ENCODE data around the gene SUSD4. TPM values are rescaled to one million over a fixed set of nuclear protein-coding genes. Genes with fewer than 3 reads are reported as not detected.

The SUSD4 gene
- total and polyA plus RNA-seq, 10 of the 15 experiments (the other 5 are each of a cell fraction or from before 2014, with no cell fraction given) = 0.13 to 1.1 (median 0.26) TPM; not detected in 3

DNA sequence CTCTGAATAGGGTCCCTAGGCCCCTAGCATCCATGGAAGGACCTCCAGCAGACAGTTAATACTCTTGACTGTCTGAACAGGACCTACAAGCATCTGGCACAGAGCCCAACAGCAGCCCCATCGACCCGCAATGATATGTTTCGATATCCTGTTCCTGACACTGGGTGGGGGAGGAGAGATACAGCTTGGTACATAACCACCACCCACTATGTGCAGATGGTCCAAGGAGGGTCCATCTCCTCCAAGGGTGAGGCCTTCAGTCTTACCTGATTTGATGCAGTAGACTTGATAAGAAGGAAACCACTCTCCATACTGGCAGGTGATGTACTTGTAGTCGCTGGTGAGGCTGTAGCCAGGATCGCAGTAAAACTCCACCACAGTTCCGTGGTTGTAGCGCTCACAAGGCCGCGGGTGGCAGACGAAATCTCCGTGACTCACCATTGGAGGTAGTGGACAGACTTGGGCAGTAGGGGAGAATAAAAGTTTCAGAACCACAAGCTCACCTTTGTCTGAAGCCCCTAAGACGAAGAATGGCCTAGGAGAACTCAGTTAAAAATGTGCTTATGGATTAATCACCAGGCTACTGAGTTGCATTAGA is 134.9 kb downstream of the SUSD4 start:
- CTCF ChIA-PET = interaction anchor here (1.8 to 6.2 kb wide), 2 partner anchors 15 to 94 kb away, joined by 7 to 43 read pairs; no protein-coding TSS in a partner anchor
- no peak for TF ChIP-seq BCL11A (IDR thresholded peaks at IDR 0.05; ENCODE audit: low read depth, low read length)
- TF ChIP-seq CEBPB (IDR thresholded peaks at IDR 0.05; ENCODE audit: borderline replicate concordance in 1 of 2, low read depth in 2 of 2, low read length in 2 of 2) = no peak
- TF ChIP-seq RELA (IDR thresholded peaks at IDR 0.05; ENCODE audit: borderline replicate concordance, partially characterized antibody) = no peak
- TF ChIP-seq, protein P1, sequence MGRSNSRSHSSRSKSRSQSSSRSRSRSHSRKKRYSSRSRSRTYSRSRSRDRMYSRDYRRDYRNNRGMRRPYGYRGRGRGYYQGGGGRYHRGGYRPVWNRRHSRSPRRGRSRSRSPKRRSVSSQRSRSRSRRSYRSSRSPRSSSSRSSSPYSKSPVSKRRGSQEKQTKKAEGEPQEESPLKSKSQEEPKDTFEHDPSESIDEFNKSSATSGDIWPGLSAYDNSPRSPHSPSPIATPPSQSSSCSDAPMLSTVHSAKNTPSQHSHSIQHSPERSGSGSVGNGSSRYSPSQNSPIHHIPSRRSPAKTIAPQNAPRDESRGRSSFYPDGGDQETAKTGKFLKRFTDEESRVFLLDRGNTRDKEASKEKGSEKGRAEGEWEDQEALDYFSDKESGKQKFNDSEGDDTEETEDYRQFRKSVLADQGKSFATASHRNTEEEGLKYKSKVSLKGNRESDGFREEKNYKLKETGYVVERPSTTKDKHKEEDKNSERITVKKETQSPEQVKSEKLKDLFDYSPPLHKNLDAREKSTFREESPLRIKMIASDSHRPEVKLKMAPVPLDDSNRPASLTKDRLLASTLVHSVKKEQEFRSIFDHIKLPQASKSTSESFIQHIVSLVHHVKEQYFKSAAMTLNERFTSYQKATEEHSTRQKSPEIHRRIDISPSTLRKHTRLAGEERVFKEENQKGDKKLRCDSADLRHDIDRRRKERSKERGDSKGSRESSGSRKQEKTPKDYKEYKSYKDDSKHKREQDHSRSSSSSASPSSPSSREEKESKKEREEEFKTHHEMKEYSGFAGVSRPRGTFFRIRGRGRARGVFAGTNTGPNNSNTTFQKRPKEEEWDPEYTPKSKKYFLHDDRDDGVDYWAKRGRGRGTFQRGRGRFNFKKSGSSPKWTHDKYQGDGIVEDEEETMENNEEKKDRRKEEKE (IDR thresholded peaks at IDR 0.05) = no peak
- no peak for TF ChIP-seq BMI1 (IDR thresholded peaks at IDR 0.05; ENCODE audit: borderline replicate concordance)
- TF ChIP-seq POLR2A (IDR thresholded peaks at IDR 0.05; ENCODE audit: low read depth, low read length) = no peak
- no peak for TF ChIP-seq SREBF2 (IDR thresholded peaks at IDR 0.05; ENCODE audit: low read length)
- TF ChIP-seq LARP7 (IDR thresholded peaks at IDR 0.05) = no peak
- TF ChIP-seq BCL3 (IDR thresholded peaks at IDR 0.05; ENCODE audit: borderline replicate concordance, insufficient read depth, low read depth, low read length, poor library complexity, severe bottlenecking) = no peak
- no peak for TF ChIP-seq ZZZ3 (IDR thresholded peaks at IDR 0.05; ENCODE audit: control insufficient read depth, insufficient read length, low read depth)
- no peak for TF ChIP-seq ZBTB40 (IDR thresholded peaks at IDR 0.05; ENCODE audit: borderline replicate concordance)
- TF ChIP-seq PKNOX1 (IDR thresholded peaks at IDR 0.05) = no peak
- no peak for TF ChIP-seq KAT2A (conservative IDR thresholded peaks at IDR 0.05; ENCODE audit: control insufficient read depth, low read depth, low read length)
- TF ChIP-seq ZNF384 (IDR thresholded peaks at IDR 0.05; ENCODE audit: borderline replicate concordance, low read depth, low read length) = no peak

More for the DNA sequence above, 134.9 kb downstream of the SUSD4 start:
- DNase-seq (ENCODE audit: low read depth, low spot score) (no peak), ATAC-seq (no peak), FAIRE-seq (no peak)
- H3K27ac ChIP-seq (ENCODE audit: control insufficient read depth, insufficient read depth) = no peak overlapping the region
- BruUV-seq (replicated peaks) = no TSS peak
- in situ Hi-C loops (cut with MboI) (no loop called here), intact Hi-C loops (cut with micrococcal nuclease; ENCODE audit: unreplicated experiment) (no loop called here)
- H3K9me3 ChIP-seq (replicated peaks; ENCODE audit: control insufficient read depth, insufficient read depth, low read length) = no peaks in the 10 kb centered on the region
- no peaks in the 10 kb centered on the region for H3K79me2 ChIP-seq (ENCODE audit: control insufficient read depth, insufficient read depth, low read length)
- ChIA-PET POLR2A (interaction anchor here (1.0 kb wide), 1 partner anchor 28 kb away, joined by 3 read pairs; no protein-coding TSS in a partner anchor), SMC1A (ENCODE audit: uncharacterized antibody, unreplicated experiment) (interaction anchor here (1.2 to 1.7 kb wide), 5 partner anchors 12 to 49 kb away, joined by 4 to 6 read pairs (median 4); no protein-coding TSS in a partner anchor), RAD21 (ENCODE audit: unreplicated experiment) (interaction anchor here (0.9 to 1.7 kb wide), 5 partner anchors 16 to 95 kb away, joined by 3 to 4 read pairs (median 4); partner anchors contain the start of gene TLR5)
- H4K20me1 ChIP-seq (ENCODE audit: control insufficient read depth, insufficient read depth) = no peaks in the 10 kb centered on the region
- no peak overlapping the region for H2AFZ ChIP-seq (ENCODE audit: control insufficient read depth, low read depth, low read length)
- no peaks in the 10 kb centered on the region for H3K4me1 ChIP-seq (ENCODE audit: control insufficient read depth, insufficient read depth, low read length)
- H3K27me3 ChIP-seq (replicated peaks in 1 of 2; ENCODE audit: control insufficient read depth in 2 of 2, insufficient read depth in 2 of 2, low read length in 1 of 2) = no peaks in the 10 kb centered on the region; a peak in 2 of 4 replicates
- H3K4me2 ChIP-seq (ENCODE audit: control insufficient read depth, insufficient read depth) = no peak overlapping the region
- WGBS (ENCODE audit: insufficient coverage, insufficient replicate concordance, low lambda C conversion rate, missing lambda C conversion rate) = 34% methylated on average over 12 of the region's 12 CpGs
- no peak overlapping the region for H3K4me3 ChIP-seq
- no peaks in the 10 kb centered on the region for H3K36me3 ChIP-seq (ENCODE audit: control insufficient read depth in 2 of 2, insufficient read depth in 2 of 2, low read length in 1 of 2)
- no peak overlapping the region for H3K9ac ChIP-seq (ENCODE audit: control insufficient read depth, insufficient read depth, low read length)

Measured in GM12878 (cell line).